T47D (cell line): ENCODE measurements around the gene BICDL1.
A peak's percentile ranks its signal among the peaks of the same experiment; 100 is the strongest.

Experiments used
- DNase-seq, 2 experiments: peaks; one replicate each; pipeline versions ENCODE4 v3.0.0 to v3.0.0-alpha.2; 2011 to 2012; ENCODE audit warnings: low read depth in 1 of 2, low spot score in 1 of 2
- JUND ChIP-seq: IDR thresholded peaks from 2 replicates; pipeline ENCODE4 v1.6.1; 2012; ENCODE audit warnings: low read depth
- in situ Hi-C: cut with HindIII; loops from 2 replicates; pipeline ENCODE4 v1.10.0; 2016; ENCODE audit warnings: low sequenced_read_pairs, low pct_unique_long_range_greater_than_20kb

Gene BICDL1

GRCh38 chr12:120121766-120122293 is 132.8 kb downstream of the BICDL1 start:
- in situ Hi-C loops: no loop called here
- no peak for TF ChIP-seq JUND
- DNase-seq: no peak

GRCh38 chr12:120125029-120125428 is 136.0 kb downstream of the BICDL1 start:
- in situ Hi-C loops: no loop called here
- DNase-seq: no peak
- TF ChIP-seq JUND: no peak

DNA sequence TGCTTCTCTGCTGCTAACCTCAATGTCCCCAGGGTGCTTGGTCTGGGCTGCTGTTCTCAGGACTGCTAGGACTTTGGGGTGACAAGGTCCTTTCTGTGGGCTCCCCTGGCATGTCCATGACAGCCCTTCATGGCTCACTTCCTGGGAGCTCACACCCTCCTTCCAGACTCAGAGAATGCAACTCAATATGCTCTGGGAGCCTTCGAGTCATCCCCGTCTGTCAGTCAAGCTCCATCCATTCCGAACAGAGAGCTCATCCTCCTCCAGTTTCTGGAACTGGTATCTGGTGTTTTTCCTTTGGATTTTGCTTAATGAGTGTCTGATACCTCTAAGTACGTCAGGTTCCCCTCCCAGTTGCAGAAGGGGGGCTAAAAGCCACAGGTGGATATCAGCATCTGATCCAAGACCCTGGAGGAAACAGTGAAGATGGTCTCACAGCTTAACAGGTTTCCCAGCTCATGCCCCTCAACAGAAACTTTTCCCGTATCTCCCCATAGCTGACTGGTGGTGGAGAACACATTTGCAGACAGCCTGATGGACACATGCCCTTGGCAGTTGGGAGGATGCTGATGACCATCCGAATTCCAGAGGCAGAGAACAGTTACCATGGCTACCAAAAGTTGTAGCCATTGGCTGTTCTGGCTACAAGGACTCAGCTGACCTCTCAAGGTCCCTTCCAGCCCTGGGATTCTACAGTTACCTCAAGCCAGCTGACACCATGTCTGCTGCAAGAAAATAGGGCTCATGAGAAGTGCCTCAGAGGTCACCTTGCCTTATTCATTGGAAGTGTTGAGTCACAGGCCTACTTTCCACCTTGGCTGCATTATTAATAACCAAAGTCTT is 137.0 kb downstream of the BICDL1 start:
- TF ChIP-seq JUND: no peak
- in situ Hi-C loops: no loop called here
- no peak for DNase-seq

DNA sequence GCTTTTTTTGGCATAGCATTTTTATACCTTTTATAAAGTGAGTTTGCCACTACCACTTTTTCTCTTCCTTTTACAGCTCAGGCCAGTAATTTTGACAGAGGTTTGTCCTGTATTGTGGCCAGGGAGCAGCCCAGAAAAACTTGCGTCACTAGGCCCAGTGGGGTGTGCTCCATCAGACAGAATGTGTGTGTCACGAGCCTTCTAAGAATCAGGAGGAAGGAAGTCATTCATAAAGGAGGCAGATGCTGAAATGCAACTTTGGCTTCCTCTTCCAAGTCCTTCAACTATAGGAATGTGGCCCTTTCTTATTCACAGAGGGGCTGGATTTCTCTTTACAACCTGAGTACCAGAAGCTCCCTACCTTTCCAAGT is 137.6 kb downstream of the BICDL1 start:
- DNase-seq: no peak
- TF ChIP-seq JUND: no peak
- in situ Hi-C loops: no loop called here

DNA sequence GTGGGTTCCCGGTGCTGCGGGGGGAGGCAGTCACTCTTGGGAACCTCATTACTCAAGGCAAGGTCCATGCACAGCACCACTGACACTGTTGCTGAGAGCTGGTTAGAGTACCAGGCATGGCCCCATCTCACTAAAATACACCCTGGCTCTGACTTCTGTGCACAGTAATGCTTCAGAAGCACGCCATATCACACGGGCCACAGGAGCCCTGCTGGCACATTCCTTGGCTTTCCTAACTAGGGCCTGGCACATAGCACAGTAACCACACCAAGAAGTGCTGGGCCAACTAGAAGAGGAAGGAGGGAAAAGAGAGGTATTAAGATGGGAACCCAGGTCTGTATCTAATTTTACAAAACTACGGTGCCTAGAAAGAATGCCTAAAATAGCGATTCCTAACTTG is 141.0 kb downstream of the BICDL1 start:
- in situ Hi-C loops: no loop called here
- DNase-seq: no peak
- TF ChIP-seq JUND: no peak

GRCh38 chr12:120131116-120131515 is 142.1 kb downstream of the BICDL1 start:
- in situ Hi-C loops: no loop called here
- no peak for DNase-seq
- no peak for TF ChIP-seq JUND

DNA sequence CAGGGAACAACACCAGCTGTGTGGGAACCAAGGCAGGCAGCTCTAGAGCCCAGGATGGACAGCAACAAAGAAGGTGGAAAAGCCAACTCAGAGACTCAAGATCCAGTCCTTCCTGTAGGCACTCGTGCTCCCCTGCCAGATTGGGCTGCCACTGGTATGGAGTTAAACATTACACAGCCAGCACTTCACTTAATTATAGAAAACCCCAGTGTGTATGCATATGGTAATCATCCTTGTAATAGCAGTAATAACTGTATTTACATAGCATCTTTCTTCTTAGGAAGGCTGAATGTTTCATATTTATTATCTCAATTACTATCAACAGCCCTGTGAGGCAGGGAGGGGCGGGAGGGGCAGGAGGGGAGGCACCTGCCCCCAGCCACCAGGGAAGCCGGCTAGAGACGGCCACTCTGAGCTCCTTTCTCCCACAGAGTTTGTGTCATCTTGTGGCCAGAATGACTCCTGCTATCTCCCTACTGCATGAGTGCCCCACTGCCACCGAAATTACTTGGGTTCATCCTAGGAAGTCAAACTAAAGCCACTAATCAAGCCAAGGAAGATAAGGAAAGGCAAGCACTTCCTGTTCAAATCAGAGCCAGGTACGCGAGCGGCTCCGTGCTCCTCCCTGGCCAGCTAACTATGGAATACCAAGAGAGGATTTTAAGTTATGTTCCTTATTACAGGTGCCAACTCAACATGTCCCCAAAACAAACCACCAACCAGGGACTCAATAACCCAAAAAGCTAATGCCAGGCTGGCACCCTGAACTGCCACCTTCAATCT is 143.2 kb downstream of the BICDL1 start:
- no peak for TF ChIP-seq JUND
- in situ Hi-C loops: no loop called here
- DNase-seq: no peak

DNA sequence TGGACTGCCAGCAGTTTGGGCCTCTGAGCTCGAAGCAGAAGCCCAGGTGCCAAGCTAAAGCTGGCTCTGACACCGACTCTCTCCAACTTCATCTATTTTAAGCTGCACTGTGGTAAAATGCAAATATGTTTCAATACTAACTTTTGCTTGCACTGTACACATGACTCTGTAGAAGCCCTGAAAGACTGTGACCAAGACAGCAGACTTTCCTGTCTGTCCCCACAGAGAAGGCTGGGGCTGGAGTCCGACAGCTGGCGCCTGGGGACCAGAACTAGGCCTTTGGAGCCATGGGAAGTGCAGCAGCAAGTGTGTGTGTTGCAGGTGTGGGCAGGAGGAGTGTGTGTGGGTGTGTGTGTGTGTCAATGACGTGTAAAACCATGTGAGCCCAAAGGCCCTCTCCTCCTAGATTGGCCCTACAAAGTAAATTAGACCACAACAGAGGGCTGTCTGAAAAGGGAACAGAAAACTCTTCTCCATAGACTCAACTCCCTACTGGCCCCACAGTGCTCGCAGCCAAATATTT is 143.9 kb downstream of the BICDL1 start:
- DNase-seq: no peak
- no peak for TF ChIP-seq JUND
- in situ Hi-C loops: no loop called here

GRCh38 chr12:120134307-120134980 is 145.4 kb downstream of the BICDL1 start:
- in situ Hi-C loops: no loop called here
- no peak for TF ChIP-seq JUND
- no peak for DNase-seq

GRCh38 chr12:120136093-120136770 is 147.2 kb downstream of the BICDL1 start:
- TF ChIP-seq JUND: no peak
- DNase-seq: peak in 1 of 2 experiments; percentile 40
- in situ Hi-C loops: no loop called here

GRCh38 chr12:120137833-120138232 is 148.8 kb downstream of the BICDL1 start:
- no peak for TF ChIP-seq JUND
- no peak for DNase-seq
- in situ Hi-C loops: no loop called here

DNA sequence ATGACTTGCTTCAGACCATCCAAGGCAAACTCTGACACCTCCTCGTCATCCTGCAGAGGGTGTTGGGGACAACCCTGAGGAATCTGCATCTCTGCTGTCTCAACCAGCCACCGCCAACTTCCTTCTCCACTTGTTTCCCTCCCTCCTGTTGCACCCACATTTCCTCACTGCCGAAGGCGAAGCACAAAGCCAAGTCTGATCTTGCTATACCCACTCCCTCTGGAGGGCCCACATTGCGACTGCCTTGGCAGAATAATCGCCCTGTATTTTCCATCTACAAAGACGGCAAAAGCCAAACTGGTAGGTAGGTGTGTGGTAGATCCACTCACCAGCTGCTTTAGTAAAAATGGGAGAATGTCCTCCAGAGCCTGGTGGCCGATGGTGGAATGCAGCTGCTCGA is 149.3 kb downstream of the BICDL1 start:
- no peak for DNase-seq
- TF ChIP-seq JUND: no peak
- in situ Hi-C loops: no loop called here
